HL-60 (cell line): ENCODE data around the gene HECW1.

Source experiments
- CTCF ChIP-seq: IDR thresholded peaks from one replicate; pipeline ENCODE4 v1.5.1; 2011; ENCODE audit warnings: low read length, control low read depth, inconsistent platforms; ENCODE audit not compliant: insufficient read depth
- GABPA ChIP-seq: IDR thresholded peaks from 2 replicates; pipeline ENCODE4 v1.6.1; 2012; ENCODE audit warnings: low read depth
- POLR2AphosphoS5 ChIP-seq: IDR thresholded peaks from 2 replicates; pipeline ENCODE4 v1.6.1; 2012; ENCODE audit warnings: low read depth
- REST ChIP-seq: IDR thresholded peaks from 2 replicates; pipeline ENCODE4 v1.6.1; 2012; ENCODE audit warnings: low read depth; ENCODE audit not compliant: insufficient replicate concordance
- SPI1 ChIP-seq: IDR thresholded peaks from 2 replicates; pipeline ENCODE4 v1.6.1; 2012; ENCODE audit warnings: low read depth, mild to moderate bottlenecking, borderline replicate concordance

- TF ChIP-seq CTCF (peak; percentile 11), POLR2AphosphoS5 (no peak), REST (no peak), GABPA (no peak), SPI1 (no peak)
Observed at GRCh38 chr7:43454936-43455518, 342.6 kb downstream of the HECW1 start.
